ENCODE results near the gene CYTIP. TPM values are rescaled to one million over a fixed set of nuclear protein-coding genes. Genes with fewer than 3 reads are reported as not detected.

The CYTIP gene
- total RNA-seq, 2 experiments from 2014 or later, result 369 to 388 TPM

- peak; percentile 29 for DNase-seq
- peak overlapping the region; percentile 29 for H3K4me3 Mint-ChIP-seq
- intact Hi-C loops (cut with micrococcal nuclease), result loop anchor here (1.0 to 5.0 kb wide), 8 partner anchors 9 to 421 kb away; partner anchors contain the start of genes CYTIP and GALNT5
- ChIA-PET CTCF (interaction anchor here (1.2 to 2.4 kb wide), 10 partner anchors 9 to 150 kb away, joined by 3 to 10 read pairs (median 6); partner anchors contain the start of gene CYTIP), POLR2A (interaction anchor here (0.8 to 5.0 kb wide), 15 partner anchors 9 to 421 kb away, joined by 3 to 97 read pairs (median 9); partner anchors contain the start of gene CYTIP)
- H3K27me3 Mint-ChIP-seq, result no peaks in the 10 kb centered on the region
- peaks cover 84% of the 10 kb centered on the region for H3K4me1 Mint-ChIP-seq (ENCODE audit: low read depth)
- peaks cover 3% of the 10 kb centered on the region for H3K36me3 Mint-ChIP-seq
- no peaks in the 10 kb centered on the region for H3K9me3 Mint-ChIP-seq
- peak overlapping the region; percentile 95 for H3K27ac Mint-ChIP-seq
These were observed 34.0 kb upstream of the CYTIP start for GRCh38 chr2:157477919-157478318.

- peaks cover 5% of the 10 kb centered on the region for H3K36me3 Mint-ChIP-seq
- no peaks in the 10 kb centered on the region for H3K9me3 Mint-ChIP-seq
- intact Hi-C loops (cut with micrococcal nuclease), result loop anchor here (1.0 to 5.0 kb wide), 8 partner anchors 8 to 422 kb away; partner anchors contain the start of genes CYTIP and GALNT5
- POLR2A ChIA-PET, result interaction anchor here (0.6 to 5.0 kb wide), 19 partner anchors 8 to 422 kb away, joined by 3 to 97 read pairs (median 7); partner anchors contain the start of gene CYTIP
- CTCF ChIA-PET, result interaction anchor here (0.6 to 2.4 kb wide), 15 partner anchors 9 to 150 kb away, joined by 3 to 10 read pairs (median 5); partner anchors contain the start of gene CYTIP
- H3K27me3 Mint-ChIP-seq, result no peaks in the 10 kb centered on the region
- H3K27ac Mint-ChIP-seq, result peak overlapping the region; percentile 95
- peak overlapping the region; percentile 52 for H3K4me3 Mint-ChIP-seq
- H3K4me1 Mint-ChIP-seq (ENCODE audit: low read depth), result peaks cover 86% of the 10 kb centered on the region
- DNase-seq, result no peak
These were observed 33.2 kb upstream of the CYTIP start for GRCh38 chr2:157476953-157477709.

GRCh38 chr2:157475722-157476390, 32.0 kb upstream of the CYTIP start:
- intact Hi-C loops (cut with micrococcal nuclease), result loop anchor here (2.0 to 5.0 kb wide), 2 partner anchors 149 to 219 kb away; partner anchors contain the start of gene GALNT5
- H3K9me3 Mint-ChIP-seq, result no peaks in the 10 kb centered on the region
- ChIA-PET POLR2A (interaction anchor here (0.6 to 1.8 kb wide), 3 partner anchors 32 to 44 kb away, joined by 3 to 9 read pairs (median 3); partner anchors contain the start of gene CYTIP), CTCF (interaction anchor here (0.6 kb wide), 1 partner anchor 141 kb away, joined by 3 read pairs; no protein-coding TSS in a partner anchor)
- peak overlapping the region; percentile 95 for H3K27ac Mint-ChIP-seq
- H3K4me3 Mint-ChIP-seq, result no peak overlapping the region
- peaks cover 84% of the 10 kb centered on the region for H3K4me1 Mint-ChIP-seq (ENCODE audit: low read depth)
- peaks cover 5% of the 10 kb centered on the region for H3K36me3 Mint-ChIP-seq
- DNase-seq, result no peak
- no peaks in the 10 kb centered on the region for H3K27me3 Mint-ChIP-seq

- no peaks in the 10 kb centered on the region for H3K27me3 Mint-ChIP-seq
- intact Hi-C loops (cut with micrococcal nuclease), result loop anchor here (1.0 kb wide), 1 partner anchor 426 kb away; no protein-coding TSS in a partner anchor
- H3K9me3 Mint-ChIP-seq, result no peaks in the 10 kb centered on the region
- CTCF ChIA-PET, result interaction anchor here (0.8 to 1.5 kb wide), 5 partner anchors 19 to 167 kb away, joined by 3 to 5 read pairs (median 3); no protein-coding TSS in a partner anchor
- peaks cover 83% of the 10 kb centered on the region for H3K4me1 Mint-ChIP-seq (ENCODE audit: low read depth)
- peaks cover 2% of the 10 kb centered on the region for H3K36me3 Mint-ChIP-seq
- POLR2A ChIA-PET, result interaction anchor here (0.7 to 1.8 kb wide), 7 partner anchors 19 to 62 kb away, joined by 3 to 12 read pairs (median 5); partner anchors contain the start of gene CYTIP
- peak; percentile 51 for DNase-seq
- H3K4me3 Mint-ChIP-seq, result no peak overlapping the region
- H3K27ac Mint-ChIP-seq, result peak overlapping the region; percentile 72
These were observed 29.7 kb upstream of the CYTIP start for GRCh38 chr2:157473581-157473980.

- H3K4me3 Mint-ChIP-seq, result no peak overlapping the region
- ChIA-PET POLR2A (interaction anchor here (0.9 to 8.5 kb wide), 2 partner anchors 30 to 37 kb away, joined by 3 to 201 read pairs; partner anchors contain the start of gene CYTIP), CTCF (interaction anchor here (0.8 to 1.8 kb wide), 2 partner anchors 18 to 20 kb away, joined by 3 read pairs; no protein-coding TSS in a partner anchor)
- peaks cover 87% of the 10 kb centered on the region for H3K4me1 Mint-ChIP-seq (ENCODE audit: low read depth)
- no peaks in the 10 kb centered on the region for H3K9me3 Mint-ChIP-seq
- peak; percentile 26 for DNase-seq
- peaks cover 2% of the 10 kb centered on the region for H3K36me3 Mint-ChIP-seq
- H3K27me3 Mint-ChIP-seq, result no peaks in the 10 kb centered on the region
- H3K27ac Mint-ChIP-seq, result peak overlapping the region; percentile 58
- intact Hi-C loops (cut with micrococcal nuclease), result no loop called here
These were observed 27.2 kb upstream of the CYTIP start for GRCh38 chr2:157471078-157471477.

GRCh38 chr2:157470321-157470720, 26.4 kb upstream of the CYTIP start:
- Mint-ChIP-seq H3K9me3 (no peaks in the 10 kb centered on the region), H3K36me3 (peaks cover 2% of the 10 kb centered on the region), H3K4me1 (ENCODE audit: low read depth) (peaks cover 87% of the 10 kb centered on the region), H3K27ac (peak overlapping the region; percentile 99), H3K27me3 (no peaks in the 10 kb centered on the region), H3K4me3 (no peak overlapping the region)
- DNase-seq, result no peak
- POLR2A ChIA-PET, result interaction anchor here (0.9 to 8.5 kb wide), 5 partner anchors 9 to 57 kb away, joined by 3 to 201 read pairs (median 4); partner anchors contain the start of gene CYTIP
- CTCF ChIA-PET, result interaction anchor here (0.8 to 1.8 kb wide), 2 partner anchors 19 kb away, joined by 3 read pairs; no protein-coding TSS in a partner anchor
- intact Hi-C loops (cut with micrococcal nuclease), result no loop called here

GRCh38 chr2:157469726-157470125, 25.8 kb upstream of the CYTIP start:
- Mint-ChIP-seq H3K4me3 (peak overlapping the region; percentile 69), H3K9me3 (no peaks in the 10 kb centered on the region), H3K36me3 (peaks cover 2% of the 10 kb centered on the region), H3K4me1 (ENCODE audit: low read depth) (peaks cover 90% of the 10 kb centered on the region), H3K27me3 (no peaks in the 10 kb centered on the region), H3K27ac (peak overlapping the region; percentile 99)
- DNase-seq, result no peak
- POLR2A ChIA-PET, result interaction anchor here (0.8 to 8.5 kb wide), 8 partner anchors 8 to 57 kb away, joined by 3 to 201 read pairs (median 4); partner anchors contain the start of gene CYTIP
- intact Hi-C loops (cut with micrococcal nuclease), result loop anchor here (1.0 to 2.0 kb wide), 4 partner anchors 8 to 429 kb away; partner anchors contain the start of gene CYTIP
- CTCF ChIA-PET, result interaction anchor here (1.8 kb wide), 1 partner anchor 19 kb away, joined by 3 read pairs; no protein-coding TSS in a partner anchor

- Mint-ChIP-seq H3K36me3 (peaks cover 2% of the 10 kb centered on the region), H3K27ac (peak overlapping the region; percentile 99), H3K4me1 (ENCODE audit: low read depth) (peaks cover 91% of the 10 kb centered on the region), H3K4me3 (peak overlapping the region; percentile 69), H3K9me3 (no peaks in the 10 kb centered on the region), H3K27me3 (no peaks in the 10 kb centered on the region)
- intact Hi-C loops (cut with micrococcal nuclease), result loop anchor here (1.0 to 2.0 kb wide), 4 partner anchors 8 to 430 kb away; partner anchors contain the start of gene CYTIP
- no peak for DNase-seq
- CTCF ChIA-PET, result interaction anchor here (0.7 to 1.9 kb wide), 5 partner anchors 8 to 142 kb away, joined by 3 to 6 read pairs (median 3); no protein-coding TSS in a partner anchor
- POLR2A ChIA-PET, result interaction anchor here (0.8 to 8.5 kb wide), 9 partner anchors 8 to 56 kb away, joined by 3 to 201 read pairs (median 5); partner anchors contain the start of gene CYTIP
These were observed 25.2 kb upstream of the CYTIP start for GRCh38 chr2:157468931-157469708.

GRCh38 chr2:157466764-157467163, 22.9 kb upstream of the CYTIP start:
- Mint-ChIP-seq H3K4me1 (ENCODE audit: low read depth) (peaks cover 95% of the 10 kb centered on the region), H3K27ac (peak overlapping the region; percentile 99), H3K4me3 (no peak overlapping the region), H3K27me3 (no peaks in the 10 kb centered on the region), H3K36me3 (peaks cover 4% of the 10 kb centered on the region), H3K9me3 (no peaks in the 10 kb centered on the region)
- intact Hi-C loops (cut with micrococcal nuclease), result no loop called here
- CTCF ChIA-PET, result interaction anchor here (0.9 to 2.3 kb wide), 5 partner anchors 20 to 139 kb away, joined by 3 to 12 read pairs (median 4); partner anchors contain the start of gene CYTIP
- POLR2A ChIA-PET, result interaction anchor here (0.8 to 8.5 kb wide), 10 partner anchors 10 to 53 kb away, joined by 3 to 201 read pairs (median 5); partner anchors contain the start of gene CYTIP
- DNase-seq, result peak; percentile 71

GRCh38 chr2:157465554-157465953, 21.7 kb upstream of the CYTIP start:
- DNase-seq, result no peak
- intact Hi-C loops (cut with micrococcal nuclease), result no loop called here
- ChIA-PET POLR2A (interaction anchor here (0.7 to 8.5 kb wide), 7 partner anchors 12 to 383 kb away, joined by 3 to 201 read pairs (median 8); partner anchors contain the start of gene CYTIP), CTCF (interaction anchor here (0.7 to 3.3 kb wide), 7 partner anchors 12 to 163 kb away, joined by 3 to 16 read pairs (median 7); partner anchors contain the start of gene CYTIP)
- peaks cover 100% of the 10 kb centered on the region for H3K4me1 Mint-ChIP-seq (ENCODE audit: low read depth)
- H3K27ac Mint-ChIP-seq, result peak overlapping the region; percentile 99
- H3K27me3 Mint-ChIP-seq, result no peaks in the 10 kb centered on the region
- no peaks in the 10 kb centered on the region for H3K9me3 Mint-ChIP-seq
- H3K4me3 Mint-ChIP-seq, result no peak overlapping the region
- peaks cover 4% of the 10 kb centered on the region for H3K36me3 Mint-ChIP-seq
